NCI-H748 (cell line): ENCODE results near the gene SEMA3E.
"Not testable (repeated sequence)": the region's sequence is repeated elsewhere in the genome, so short reads cannot be mapped to it uniquely, and the experiment has no call there.

Experiments used
- DNase-seq: peaks from one replicate; lab custom pipeline; 2025; ENCODE audit not compliant: unreplicated experiment; lab: John Stamatoyannopoulos, UW

The SEMA3E gene

DNA sequence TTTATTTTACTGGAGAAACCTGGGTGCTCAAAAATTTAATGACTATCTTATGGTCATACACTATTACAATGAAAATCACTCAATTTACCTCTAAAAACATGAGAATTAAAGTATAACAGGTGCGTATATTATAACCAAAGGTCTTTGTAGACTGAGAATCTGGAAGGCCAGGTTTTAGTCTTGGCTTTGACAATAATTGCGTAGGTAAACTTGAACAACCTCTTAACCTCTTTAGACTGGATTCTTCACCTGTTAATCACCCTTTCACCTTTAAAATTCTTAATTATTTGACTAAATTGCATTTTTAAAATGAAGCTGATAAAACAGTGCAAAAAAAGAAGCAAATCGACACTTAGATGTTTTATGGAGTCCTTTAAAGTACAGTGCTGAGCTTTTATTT lies 156.1 kb downstream of the SEMA3E start:
- no peak for DNase-seq

DNA sequence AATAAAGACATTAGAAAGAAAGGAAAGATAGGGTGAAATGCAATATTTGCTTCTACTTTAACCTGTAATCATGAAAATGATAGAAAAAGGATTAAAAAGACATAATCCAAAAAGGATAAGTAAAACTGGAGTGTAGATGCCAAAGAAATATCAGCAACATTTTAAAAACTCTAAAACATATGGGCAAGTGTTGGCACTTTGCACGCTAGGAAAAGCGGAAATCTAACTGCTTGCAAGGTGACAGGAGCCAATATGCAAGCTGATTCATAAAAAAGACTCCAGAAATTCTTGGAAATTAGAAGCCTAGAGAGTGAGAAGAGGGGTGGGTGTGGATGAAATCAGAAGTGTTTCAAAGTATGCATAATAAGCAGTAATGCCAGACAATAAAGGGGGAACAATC lies 161.1 kb downstream of the SEMA3E start:
- DNase-seq = no peak

GRCh38 chr7:83486957-83487356 lies 162.0 kb downstream of the SEMA3E start:
- DNase-seq = peak; percentile 54

- no peak for DNase-seq
These were observed 162.4 kb downstream of the SEMA3E start for GRCh38 chr7:83486536-83486935.

GRCh38 chr7:83484826-83485225 lies 164.1 kb downstream of the SEMA3E start:
- DNase-seq = no peak

DNA sequence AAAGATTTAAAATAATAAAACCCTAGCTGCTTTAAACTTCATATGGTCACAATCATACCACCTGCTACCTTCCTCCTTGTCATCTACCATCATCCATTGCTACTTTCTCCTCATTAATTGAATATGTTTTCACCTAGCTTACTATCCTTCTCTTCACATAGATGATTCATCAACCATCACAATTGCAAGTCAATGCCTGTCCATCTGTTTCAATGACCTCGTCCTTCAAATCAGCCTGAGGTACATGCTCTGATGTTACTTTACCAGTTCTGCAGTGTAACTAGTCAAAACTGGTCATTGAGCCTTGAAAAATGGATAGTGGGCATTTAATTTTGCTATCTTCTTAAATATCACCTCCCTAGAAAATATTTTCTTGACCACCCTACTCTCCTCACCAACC lies 164.7 kb downstream of the SEMA3E start:
- DNase-seq = no peak

DNA sequence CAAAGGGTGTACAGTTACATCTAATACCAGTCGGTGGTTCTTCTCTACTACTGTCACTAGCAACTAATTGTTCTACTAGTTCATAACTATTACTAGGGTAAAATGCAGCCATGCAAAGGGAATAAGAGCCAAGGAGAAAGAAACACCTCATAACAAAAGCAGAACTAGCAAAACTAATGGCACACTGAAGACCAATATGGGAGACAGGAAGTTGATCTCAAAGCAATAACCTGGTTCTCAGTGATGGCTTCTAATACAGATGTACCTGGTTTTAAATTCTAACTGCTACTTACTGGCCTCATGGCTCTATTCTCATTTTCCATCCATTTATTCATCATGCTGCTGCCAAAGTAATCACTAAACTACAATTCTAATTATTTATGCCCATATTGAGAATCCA lies 170.3 kb downstream of the SEMA3E start:
- DNase-seq = no peak

- DNase-seq = peak; percentile 22
These were observed 172.4 kb downstream of the SEMA3E start for GRCh38 chr7:83476511-83477050.

DNA sequence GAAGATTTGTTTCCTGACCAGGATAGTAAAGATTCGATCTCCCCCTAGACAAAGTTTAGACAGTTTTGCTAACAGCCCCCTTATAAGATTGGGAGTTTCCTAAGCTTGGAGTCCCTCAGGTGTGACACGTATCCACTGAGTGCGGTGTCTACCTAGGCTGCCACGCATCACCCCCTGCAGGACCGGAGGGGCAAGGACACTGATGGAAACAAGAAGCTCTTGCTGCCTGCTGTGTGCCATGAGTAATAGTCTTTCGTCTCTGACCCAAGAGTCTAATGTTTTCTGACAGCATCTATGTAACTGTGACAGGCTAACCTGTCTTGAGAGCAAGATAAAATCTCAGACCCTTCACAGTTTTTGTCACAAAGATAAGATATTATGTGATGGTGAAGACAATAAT lies 173.5 kb downstream of the SEMA3E start:
- peak; percentile 26 for DNase-seq

DNA sequence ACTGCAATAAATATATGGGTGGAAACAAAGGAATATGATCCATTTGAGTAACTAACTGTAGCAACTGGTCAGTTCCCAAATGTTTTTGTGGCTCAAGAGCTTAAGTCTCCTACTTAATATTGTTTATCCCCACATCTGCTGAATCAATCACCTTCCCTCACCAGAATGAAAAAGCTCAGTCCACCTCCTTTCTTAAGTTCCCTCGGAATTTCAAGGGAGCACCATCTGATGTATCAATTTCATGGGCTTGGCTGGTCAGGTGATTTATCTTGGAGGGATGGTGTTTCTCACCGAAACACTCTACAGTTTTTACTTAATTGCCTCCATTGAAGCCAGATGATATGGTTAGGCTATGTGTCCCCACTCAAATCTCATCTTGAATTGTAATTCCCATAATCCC lies 176.6 kb downstream of the SEMA3E start:
- no peak for DNase-seq

DNA sequence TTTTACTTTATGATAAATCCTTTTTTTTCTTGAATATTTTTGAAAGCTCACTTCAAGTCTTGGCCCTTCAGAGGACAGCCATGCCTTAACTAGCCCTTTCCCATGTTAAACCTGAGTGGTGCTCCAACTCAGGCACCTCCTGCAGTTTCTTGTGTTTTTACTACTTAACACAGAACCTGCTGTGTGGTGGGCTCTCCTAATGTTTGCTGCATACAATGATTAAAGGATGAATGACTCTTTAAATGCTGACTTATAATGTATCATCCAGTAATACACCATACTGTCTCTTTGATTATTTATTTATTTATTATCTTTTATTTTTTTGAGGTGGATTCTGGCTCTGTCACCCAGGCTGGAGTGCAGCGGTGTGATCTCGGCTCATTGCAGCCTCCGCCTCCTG lies 179.4 kb downstream of the SEMA3E start:
- DNase-seq = no peak

GRCh38 chr7:83469076-83469475 lies 179.9 kb downstream of the SEMA3E start:
- no peak for DNase-seq

GRCh38 chr7:83468251-83468739 lies 180.6 kb downstream of the SEMA3E start:
- DNase-seq = peak; percentile 41

DNA sequence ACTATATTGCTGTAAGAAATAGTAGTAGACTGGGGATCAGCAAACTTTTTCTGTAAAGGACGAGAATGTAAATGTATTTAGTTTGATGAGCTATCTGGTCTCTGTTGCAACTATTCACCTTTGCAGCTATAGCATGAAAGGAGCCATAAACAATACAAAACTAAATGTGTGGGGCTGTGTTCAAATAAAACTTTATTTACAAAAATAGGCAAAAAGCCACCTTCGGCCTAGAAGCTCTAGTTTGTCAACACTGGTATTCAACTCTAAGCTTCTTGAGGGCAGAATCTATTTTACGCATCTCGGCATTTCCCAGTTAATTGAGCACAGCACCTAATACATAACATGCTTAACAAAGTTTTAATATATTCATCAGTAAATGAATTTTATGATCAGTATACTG lies 181.4 kb downstream of the SEMA3E start:
- no peak for DNase-seq

DNA sequence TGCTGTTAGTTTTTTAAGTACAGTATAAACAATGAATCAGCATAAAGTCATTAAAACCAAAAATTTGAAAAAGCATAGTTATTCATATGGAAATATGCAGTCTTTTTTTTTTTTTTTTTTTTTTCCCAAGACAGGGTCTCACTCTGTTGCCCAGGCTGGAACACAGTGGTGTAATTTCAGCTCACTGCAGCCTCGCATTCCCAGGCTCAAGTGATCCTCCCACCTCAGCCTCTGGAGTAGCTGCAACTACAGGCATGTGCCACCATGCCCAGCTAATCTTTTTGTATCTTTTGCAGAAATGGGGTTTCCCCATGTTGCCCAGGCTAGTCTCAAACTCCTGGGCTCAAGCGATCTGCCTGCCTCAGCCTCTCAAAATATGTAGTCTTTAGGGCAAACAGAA lies 182.0 kb downstream of the SEMA3E start:
- no peak for DNase-seq

- no peak for DNase-seq
These were observed 182.6 kb downstream of the SEMA3E start for GRCh38 chr7:83466187-83466923.

- no peak for DNase-seq
These were observed 183.3 kb downstream of the SEMA3E start for GRCh38 chr7:83465643-83466042.

- not testable (repeated sequence) for DNase-seq
These were observed 187.1 kb downstream of the SEMA3E start for GRCh38 chr7:83461820-83462219.

DNA sequence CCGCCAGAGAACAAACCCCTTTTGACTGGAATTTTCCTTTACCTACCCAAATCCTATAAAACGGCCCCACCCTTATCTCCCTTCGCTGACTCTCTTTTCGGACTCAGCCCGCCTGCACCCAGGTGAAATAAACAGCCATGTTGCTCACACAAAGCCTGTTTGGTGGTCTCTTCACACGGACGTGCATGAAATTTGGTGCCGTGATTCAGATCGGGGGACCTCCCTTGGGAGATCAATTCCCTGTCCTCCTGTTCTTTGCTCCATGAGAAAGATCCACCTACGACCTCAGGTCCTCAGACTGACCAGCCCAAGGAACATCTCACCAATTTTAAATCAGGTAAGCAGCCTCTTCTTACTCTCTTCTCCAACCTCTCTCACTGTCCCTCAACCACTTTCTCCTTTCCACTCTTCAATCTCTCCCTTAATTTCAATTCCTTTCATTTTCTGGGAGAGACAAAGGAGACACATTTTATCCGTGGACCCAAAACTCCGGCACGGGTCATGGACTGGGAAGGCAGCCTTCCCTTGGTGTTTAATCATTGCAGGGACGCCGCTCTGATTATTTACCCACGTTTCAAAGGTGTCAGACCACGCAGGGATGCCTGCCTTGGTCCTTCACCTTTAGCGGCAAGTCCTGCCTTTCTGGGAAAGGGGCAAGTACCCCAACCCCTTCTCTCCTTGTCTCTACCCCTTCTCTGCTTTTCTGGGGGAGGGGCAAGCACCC lies 188.8 kb downstream of the SEMA3E start:
- not testable (repeated sequence) for DNase-seq

- not testable (repeated sequence) for DNase-seq
These were observed 189.6 kb downstream of the SEMA3E start for GRCh38 chr7:83459101-83459929.
